ENCODE results near the gene CTDSP1.

The CTDSP1 gene, protein sequence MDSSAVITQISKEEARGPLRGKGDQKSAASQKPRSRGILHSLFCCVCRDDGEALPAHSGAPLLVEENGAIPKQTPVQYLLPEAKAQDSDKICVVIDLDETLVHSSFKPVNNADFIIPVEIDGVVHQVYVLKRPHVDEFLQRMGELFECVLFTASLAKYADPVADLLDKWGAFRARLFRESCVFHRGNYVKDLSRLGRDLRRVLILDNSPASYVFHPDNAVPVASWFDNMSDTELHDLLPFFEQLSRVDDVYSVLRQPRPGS

GRCh38 chr2:218399391-218400166 lies at the start of gene CTDSP1:
CTDSP1 (plus strand) TSS chr2:218399868; CDS start chr2:218400091, 223 bp downstream.
- peak; percentile 93 for DNase-seq

DNA sequence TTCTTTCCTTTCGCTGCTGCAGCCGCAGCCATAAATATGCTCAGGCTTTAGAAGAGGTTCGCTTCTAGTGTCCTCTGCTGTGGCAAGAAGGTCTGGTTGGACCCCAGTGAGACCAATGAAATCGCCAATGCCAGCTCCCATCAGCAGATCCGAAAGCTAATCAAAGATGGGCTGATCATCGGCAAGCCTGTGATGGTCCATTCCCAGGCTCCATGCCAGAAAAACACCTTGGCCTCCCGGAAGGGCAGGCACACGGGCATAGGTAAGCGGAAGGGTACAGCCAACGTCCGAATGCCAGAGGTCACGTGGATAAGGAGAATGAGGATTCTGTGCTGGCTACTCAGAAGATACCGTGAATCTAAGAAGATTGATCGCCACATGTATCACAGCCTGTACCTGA lies 45.6 kb upstream of the CTDSP1 start:
- DNase-seq: no peak

DNA sequence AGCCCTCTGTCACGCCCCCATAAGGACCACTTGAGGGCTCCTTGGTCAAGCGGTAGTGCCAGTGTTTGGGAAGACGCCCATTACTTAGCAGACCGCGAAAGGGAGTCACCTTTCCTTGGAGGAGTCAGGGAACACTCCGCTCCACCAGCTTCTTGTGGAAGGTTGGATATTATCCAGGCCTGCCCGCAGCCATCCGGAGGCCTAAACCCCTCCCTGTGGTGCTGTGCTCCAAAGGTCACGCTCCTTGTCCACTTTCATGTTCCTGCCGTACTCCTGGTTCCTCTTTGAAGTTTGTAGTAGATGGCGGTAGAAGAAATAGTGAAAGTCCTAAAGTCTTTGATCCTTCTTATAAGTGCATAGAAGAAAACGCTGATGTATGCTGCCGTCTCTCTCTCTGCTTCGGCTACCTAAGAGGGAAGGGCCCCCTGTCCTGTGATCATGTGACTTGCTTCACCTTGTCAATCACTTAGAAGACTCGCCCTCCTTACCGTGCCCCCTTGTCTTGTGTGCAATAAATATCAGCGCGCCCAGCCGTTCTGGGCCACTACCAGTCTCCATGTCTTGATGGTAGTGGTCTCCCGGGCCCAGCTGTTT lies 44.7 kb upstream of the CTDSP1 start:
- no peak for DNase-seq

DNA sequence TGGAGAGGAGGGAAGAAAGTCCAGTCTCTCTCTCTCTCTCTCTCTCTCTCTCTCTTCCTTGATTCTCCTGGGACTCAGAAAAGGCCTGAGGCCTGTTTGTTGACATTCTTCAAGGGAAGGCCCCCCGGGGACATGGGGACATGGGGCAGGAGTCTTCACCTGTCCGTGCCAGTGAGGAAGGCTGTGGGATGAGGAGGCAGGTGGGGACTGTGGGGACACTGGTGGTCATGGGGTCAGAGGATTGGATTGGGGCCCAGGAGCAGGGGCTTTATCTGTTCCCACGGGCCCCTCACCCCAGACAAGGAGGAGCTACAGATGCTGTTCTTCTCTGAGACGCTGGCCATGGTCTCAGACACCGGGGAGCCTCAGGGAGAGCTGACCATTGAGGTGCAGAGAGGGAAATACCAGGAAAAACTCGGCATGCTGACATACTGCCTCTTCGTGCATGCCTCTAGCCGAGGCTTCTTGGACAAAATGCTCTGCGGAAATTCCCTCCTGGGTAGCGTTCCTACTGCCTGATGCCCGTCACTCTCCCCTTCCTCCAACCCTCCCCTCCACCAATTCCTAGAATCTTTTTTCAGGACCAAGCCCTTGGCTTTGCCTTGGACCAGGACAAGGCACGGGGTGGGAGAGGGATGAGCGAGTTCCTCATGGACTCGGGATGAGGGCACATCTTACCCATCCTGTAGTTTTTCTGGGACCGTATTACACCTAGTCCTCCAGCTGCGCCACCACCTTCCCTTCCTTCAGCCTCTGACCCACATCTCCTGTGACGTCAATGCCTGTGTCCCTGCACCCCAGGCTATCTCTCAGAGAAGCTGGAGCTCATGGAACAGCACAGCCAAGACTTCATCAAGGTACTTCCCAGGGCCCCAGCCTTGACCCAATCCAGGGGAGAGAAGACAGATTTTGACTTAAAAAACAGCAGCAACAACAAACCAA lies 42.2 kb upstream of the CTDSP1 start:
- no peak for DNase-seq

GRCh38 chr2:218360453-218360852 lies 39.2 kb upstream of the CTDSP1 start:
- no peak for DNase-seq

- no peak for DNase-seq
Observed at GRCh38 chr2:218362606-218363005, 37.1 kb upstream of the CTDSP1 start.

GRCh38 chr2:218363736-218364135 lies 35.9 kb upstream of the CTDSP1 start:
- no peak for DNase-seq

DNA sequence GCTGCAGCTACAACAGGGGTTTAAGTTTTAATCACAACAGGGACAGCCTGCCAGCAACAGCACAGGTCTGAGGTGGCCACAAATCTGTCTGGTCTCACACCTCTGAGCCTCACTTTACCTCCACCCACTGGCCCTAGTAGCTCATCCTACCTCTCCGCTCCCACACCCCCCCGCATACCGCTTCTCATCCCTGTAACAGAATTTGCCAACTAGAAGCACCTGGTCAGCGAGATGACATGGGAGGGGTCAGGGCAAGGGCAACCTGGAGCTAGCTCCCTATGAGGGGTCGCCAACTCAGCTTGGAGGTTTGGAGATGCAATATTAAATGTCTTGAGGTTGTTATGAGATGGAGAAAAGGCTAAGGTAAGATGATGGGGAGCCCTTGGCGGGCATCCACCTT lies 35.5 kb upstream of the CTDSP1 start:
- DNase-seq: no peak

GRCh38 chr2:218366621-218367414 lies 32.9 kb upstream of the CTDSP1 start:
- DNase-seq: no peak

DNA sequence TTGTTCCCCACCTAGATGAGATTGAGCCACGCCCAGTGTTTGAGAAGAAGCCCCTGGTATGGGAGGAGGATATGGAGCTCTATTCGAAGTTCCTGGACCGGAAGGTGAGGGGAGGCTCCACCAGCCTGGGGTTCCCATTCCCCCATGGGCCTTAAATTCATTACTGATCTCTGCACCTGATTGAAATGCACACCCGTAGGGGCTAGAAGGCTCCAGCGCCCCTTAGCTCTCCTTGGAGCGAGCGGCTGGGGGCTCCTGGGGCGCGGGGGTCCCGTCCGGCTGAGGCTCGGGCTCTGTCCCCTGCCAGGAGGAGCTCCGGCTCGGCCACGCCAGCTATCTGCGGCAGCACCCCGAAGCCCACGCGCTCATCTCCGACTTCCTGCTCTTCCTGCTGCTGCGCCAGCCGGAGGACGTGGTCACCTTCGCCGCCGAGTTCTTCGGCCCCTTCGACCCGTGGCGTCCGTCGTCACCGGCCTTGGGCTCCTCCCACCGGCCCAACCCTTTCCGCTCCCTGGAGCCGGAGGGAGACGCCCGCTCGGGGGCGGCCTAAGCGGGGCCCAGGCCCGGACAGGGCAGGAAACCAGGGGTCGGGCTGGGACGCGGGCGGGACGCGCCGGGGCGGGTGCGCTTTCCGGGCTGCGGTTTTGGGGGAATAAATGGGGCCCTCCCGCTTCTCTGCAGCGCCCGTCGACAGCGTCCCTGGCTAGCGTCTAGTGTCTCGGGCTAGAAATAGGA lies 32.1 kb upstream of the CTDSP1 start:
- peak; percentile 57 for DNase-seq

- no peak for DNase-seq
Observed at GRCh38 chr2:218368150-218368528, 31.5 kb upstream of the CTDSP1 start.

DNA sequence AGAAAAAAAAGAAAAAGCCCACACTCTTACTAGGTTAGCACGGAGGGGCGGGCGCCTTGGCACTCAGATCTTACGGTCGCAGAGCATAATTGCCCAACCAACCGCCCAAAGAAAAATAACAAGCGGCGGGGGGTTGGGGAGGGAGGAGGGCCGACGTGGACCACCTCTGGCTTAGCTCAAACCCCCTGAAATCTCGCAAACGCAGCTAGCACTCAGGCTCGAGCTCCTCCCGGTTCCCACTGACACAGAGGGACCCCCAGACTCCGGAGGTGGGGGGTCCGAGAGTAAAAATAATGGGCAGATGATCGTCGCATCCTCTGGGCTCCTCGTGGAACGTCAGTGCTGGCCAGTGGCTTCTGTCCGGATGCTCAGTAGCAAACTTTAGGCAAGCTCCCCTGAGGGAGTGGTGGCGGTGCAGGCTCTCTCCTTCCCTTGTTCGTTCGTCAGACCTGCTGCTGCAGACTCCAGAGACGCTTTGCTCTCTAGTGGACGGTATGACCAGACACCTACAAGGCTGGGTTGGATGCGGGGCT lies 31.0 kb upstream of the CTDSP1 start:
- DNase-seq: no peak

DNA sequence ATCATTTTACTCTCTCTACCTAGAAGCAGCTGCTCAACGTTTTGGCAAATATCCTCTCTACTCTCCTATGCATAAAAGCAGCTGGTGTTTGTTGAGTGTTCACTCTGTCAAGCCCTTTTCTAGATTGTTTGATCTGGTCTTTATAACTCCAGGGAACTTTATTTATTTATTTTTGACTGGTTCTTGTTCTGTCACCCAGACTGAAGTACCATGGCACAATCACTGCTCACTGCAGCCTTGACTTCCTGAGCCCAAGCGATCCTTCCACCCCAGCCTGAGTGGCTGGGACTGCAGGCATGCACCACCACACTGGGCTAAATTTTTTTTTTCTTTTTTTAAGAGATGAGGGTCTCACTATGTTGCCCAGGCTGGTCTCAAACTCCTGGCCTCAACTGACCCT lies 30.3 kb upstream of the CTDSP1 start:
- DNase-seq: no peak

GRCh38 chr2:218370410-218371063 lies 29.1 kb upstream of the CTDSP1 start:
- DNase-seq: no peak

DNA sequence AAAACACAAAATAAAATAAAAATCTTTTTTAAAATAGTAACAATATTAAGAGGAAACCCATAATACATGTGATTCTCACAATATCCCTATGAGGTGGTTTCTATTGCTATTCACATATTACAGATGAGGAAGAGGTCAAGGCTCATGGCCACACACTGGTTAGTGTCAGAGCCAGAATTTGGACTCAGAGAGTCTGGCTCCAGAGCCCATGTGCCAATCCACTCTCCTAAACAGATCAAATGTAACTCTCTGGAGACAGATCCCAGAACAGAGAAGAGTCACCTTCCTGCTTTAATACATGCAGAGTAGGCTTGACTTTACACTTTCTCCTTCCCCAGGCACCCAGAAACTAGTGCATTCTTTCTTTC lies 27.7 kb upstream of the CTDSP1 start:
- DNase-seq: no peak

DNA sequence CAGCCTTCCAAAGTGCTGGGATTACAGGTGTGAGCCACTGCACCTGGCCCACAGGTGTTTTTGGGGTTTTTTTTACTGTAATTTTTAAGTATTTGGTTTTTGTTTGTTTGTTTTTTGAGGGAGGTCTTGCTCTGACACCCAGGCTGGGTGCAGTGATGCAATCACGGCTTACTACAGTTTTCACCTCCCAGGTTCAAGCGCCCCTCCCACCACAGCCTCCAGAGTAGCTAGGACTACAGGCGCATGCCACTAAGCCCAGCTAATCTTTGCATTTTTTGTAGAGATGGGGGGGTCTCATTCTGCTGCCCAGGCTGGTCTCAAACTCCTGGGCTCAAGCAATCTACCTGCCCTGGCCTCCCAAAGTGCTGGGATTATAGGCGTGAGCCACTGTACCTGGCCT lies 24.9 kb upstream of the CTDSP1 start:
- no peak for DNase-seq

DNA sequence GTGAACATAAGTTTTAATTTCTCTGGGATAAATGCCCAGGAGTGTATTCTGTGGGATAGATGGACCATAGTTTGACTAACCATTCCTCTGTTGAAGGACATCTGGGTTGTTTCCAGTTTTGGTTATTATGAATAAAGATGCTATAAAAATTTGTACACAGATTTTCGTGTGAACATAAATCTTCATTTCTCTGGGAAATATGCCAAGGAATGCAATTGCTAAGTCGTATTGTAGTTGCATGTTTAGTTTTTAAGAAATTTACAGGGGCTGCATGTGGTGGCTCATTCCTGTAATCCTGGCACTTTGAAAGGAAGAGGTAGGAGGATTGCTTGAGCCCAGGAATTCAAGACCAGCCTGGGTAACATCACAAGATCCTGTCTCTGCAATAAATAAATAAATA lies 24.5 kb upstream of the CTDSP1 start:
- no peak for DNase-seq

GRCh38 chr2:218378053-218378452 lies 21.6 kb upstream of the CTDSP1 start:
- no peak for DNase-seq

- no peak for DNase-seq
Observed at GRCh38 chr2:218381916-218382366, 17.7 kb upstream of the CTDSP1 start, which contains the start of gene SLC11A1. SLC11A1 (plus strand) TSS chr2:218382273; CDS start chr2:218382369, 96 bp downstream.

GRCh38 chr2:218382785-218383184 lies 16.9 kb upstream of the CTDSP1 start:
- no peak for DNase-seq

Measured in stimulated activated CD4-positive, alpha-beta T cell treated with anti-CD3 and anti-CD28 coated beads, Interleukin-1b, Interleukin-23, amount 100 ng/mL, for 48 hours (primary cell).